ENCODE measurements around the gene RSPH3. TPM values are rescaled to one million over a fixed set of nuclear protein-coding genes. Genes with fewer than 3 reads are reported as not detected.

RSPH3 gene
- total and polyA plus RNA-seq, 4 donors, result 1.7 to 4.6 (median 3.3) TPM

- H3K4me1 ChIP-seq (ENCODE audit: control insufficient read depth in 4 of 4, insufficient read depth in 4 of 4, low read length in 3 of 4), result no peaks in the 10 kb centered on the region
- no peaks in the 10 kb centered on the region for H3K36me3 ChIP-seq (ENCODE audit: control insufficient read depth in 4 of 4, insufficient read depth in 3 of 4, low read depth in 1 of 4, low read length in 3 of 4)
- H3K4me3 ChIP-seq (ENCODE audit: low read depth in 1 of 3, low read length in 3 of 3), result no peak overlapping the region
- no peak overlapping the region for H3K27ac ChIP-seq (ENCODE audit: low read depth in 1 of 2, low read length in 2 of 2)
- DNase-seq (ENCODE audit: low spot score), result no peak
- no peaks in the 10 kb centered on the region for H3K27me3 ChIP-seq (ENCODE audit: control insufficient read depth in 4 of 4, insufficient read depth in 4 of 4, low read length in 3 of 4)
- no peaks in the 10 kb centered on the region for H3K9me3 ChIP-seq (ENCODE audit: control insufficient read depth in 4 of 4, low read length in 3 of 4)
- 91% methylated on average over 17 of the region's 17 CpGs for WGBS
- no peak overlapping the region for H3K9ac ChIP-seq (ENCODE audit: low read depth in 1 of 2, low read length in 2 of 2)
- TF ChIP-seq, protein P1, sequence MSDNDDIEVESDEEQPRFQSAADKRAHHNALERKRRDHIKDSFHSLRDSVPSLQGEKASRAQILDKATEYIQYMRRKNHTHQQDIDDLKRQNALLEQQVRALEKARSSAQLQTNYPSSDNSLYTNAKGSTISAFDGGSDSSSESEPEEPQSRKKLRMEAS (IDR thresholded peaks at IDR 0.05), result no peak
These were observed 35.9 kb upstream of the RSPH3 start for GRCh38 chr6:159035891-159036290.

- Histone ChIP-seq H3K27me3 (ENCODE audit: control insufficient read depth in 4 of 4, insufficient read depth in 4 of 4, low read length in 3 of 4) (no peaks in the 10 kb centered on the region), H3K4me1 (ENCODE audit: control insufficient read depth in 4 of 4, insufficient read depth in 4 of 4, low read length in 3 of 4) (no peaks in the 10 kb centered on the region), H3K27ac (ENCODE audit: low read depth in 1 of 2, low read length in 2 of 2) (no peak overlapping the region), H3K9ac (ENCODE audit: low read depth in 1 of 2, low read length in 2 of 2) (no peak overlapping the region), H3K9me3 (ENCODE audit: control insufficient read depth in 4 of 4, low read length in 3 of 4) (no peaks in the 10 kb centered on the region), H3K36me3 (ENCODE audit: control insufficient read depth in 4 of 4, insufficient read depth in 3 of 4, low read depth in 1 of 4, low read length in 3 of 4) (no peaks in the 10 kb centered on the region), H3K4me3 (ENCODE audit: low read depth in 1 of 3, low read length in 3 of 3) (no peak overlapping the region)
- TF ChIP-seq FOXA1 (IDR thresholded peaks at IDR 0.05) (no peak), GABPA (IDR thresholded peaks at IDR 0.05 in 1 of 2, conservative IDR thresholded peaks at IDR 0.05 in 1 of 2) (no peak)
- DNase-seq (ENCODE audit: low spot score), result no peak
- 84% methylated on average over 11 of the region's 11 CpGs for WGBS
These were observed 33.4 kb upstream of the RSPH3 start for GRCh38 chr6:159033160-159034049.

- Histone ChIP-seq H3K9me3 (ENCODE audit: control insufficient read depth in 4 of 4, low read length in 3 of 4) (no peaks in the 10 kb centered on the region), H3K4me3 (ENCODE audit: low read depth in 1 of 3, low read length in 3 of 3) (no peak overlapping the region), H3K9ac (ENCODE audit: low read depth in 1 of 2, low read length in 2 of 2) (no peak overlapping the region), H3K27me3 (ENCODE audit: control insufficient read depth in 4 of 4, insufficient read depth in 4 of 4, low read length in 3 of 4) (no peaks in the 10 kb centered on the region), H3K36me3 (ENCODE audit: control insufficient read depth in 4 of 4, insufficient read depth in 3 of 4, low read depth in 1 of 4, low read length in 3 of 4) (no peaks in the 10 kb centered on the region), H3K27ac (ENCODE audit: low read depth in 1 of 2, low read length in 2 of 2) (no peak overlapping the region), H3K4me1 (ENCODE audit: control insufficient read depth in 4 of 4, insufficient read depth in 4 of 4, low read length in 3 of 4) (no peaks in the 10 kb centered on the region)
- no peak for DNase-seq (ENCODE audit: low spot score)
- WGBS, result 75% methylated on average over 5 of the region's 5 CpGs
- no peak for TF ChIP-seq YY1 (IDR thresholded peaks at IDR 0.05)
- no peak for TF ChIP-seq HNF4G (IDR thresholded peaks at IDR 0.05)
- no peak for TF ChIP-seq SP1 (IDR thresholded peaks at IDR 0.05)
- TF ChIP-seq, protein P2, sequence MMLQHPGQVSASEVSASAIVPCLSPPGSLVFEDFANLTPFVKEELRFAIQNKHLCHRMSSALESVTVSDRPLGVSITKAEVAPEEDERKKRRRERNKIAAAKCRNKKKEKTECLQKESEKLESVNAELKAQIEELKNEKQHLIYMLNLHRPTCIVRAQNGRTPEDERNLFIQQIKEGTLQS (IDR thresholded peaks at IDR 0.05), result no peak
- TF ChIP-seq ZBTB33 (IDR thresholded peaks at IDR 0.05), result no peak
- TF ChIP-seq, protein P1 (IDR thresholded peaks at IDR 0.05), result no peak
- TF ChIP-seq TAF1 (conservative IDR thresholded peaks at IDR 0.05), result no peak
- TF ChIP-seq, protein P3, sequence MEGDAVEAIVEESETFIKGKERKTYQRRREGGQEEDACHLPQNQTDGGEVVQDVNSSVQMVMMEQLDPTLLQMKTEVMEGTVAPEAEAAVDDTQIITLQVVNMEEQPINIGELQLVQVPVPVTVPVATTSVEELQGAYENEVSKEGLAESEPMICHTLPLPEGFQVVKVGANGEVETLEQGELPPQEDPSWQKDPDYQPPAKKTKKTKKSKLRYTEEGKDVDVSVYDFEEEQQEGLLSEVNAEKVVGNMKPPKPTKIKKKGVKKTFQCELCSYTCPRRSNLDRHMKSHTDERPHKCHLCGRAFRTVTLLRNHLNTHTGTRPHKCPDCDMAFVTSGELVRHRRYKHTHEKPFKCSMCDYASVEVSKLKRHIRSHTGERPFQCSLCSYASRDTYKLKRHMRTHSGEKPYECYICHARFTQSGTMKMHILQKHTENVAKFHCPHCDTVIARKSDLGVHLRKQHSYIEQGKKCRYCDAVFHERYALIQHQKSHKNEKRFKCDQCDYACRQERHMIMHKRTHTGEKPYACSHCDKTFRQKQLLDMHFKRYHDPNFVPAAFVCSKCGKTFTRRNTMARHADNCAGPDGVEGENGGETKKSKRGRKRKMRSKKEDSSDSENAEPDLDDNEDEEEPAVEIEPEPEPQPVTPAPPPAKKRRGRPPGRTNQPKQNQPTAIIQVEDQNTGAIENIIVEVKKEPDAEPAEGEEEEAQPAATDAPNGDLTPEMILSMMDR (IDR thresholded peaks at IDR 0.05; ENCODE audit: low read depth, low read length, missing input control), result no peak
- TF ChIP-seq FOXA2 (IDR thresholded peaks at IDR 0.05), result no peak
- no peak for TF ChIP-seq EGR1 (IDR thresholded peaks at IDR 0.05; ENCODE audit: low read depth in 2 of 2)
- no peak for TF ChIP-seq GABPA (IDR thresholded peaks at IDR 0.05 in 1 of 2, conservative IDR thresholded peaks at IDR 0.05 in 1 of 2)
- no peak for TF ChIP-seq NR2F2 (IDR thresholded peaks at IDR 0.05)
- TF ChIP-seq JUND (IDR thresholded peaks at IDR 0.05), result no peak
- TF ChIP-seq, protein P4, sequence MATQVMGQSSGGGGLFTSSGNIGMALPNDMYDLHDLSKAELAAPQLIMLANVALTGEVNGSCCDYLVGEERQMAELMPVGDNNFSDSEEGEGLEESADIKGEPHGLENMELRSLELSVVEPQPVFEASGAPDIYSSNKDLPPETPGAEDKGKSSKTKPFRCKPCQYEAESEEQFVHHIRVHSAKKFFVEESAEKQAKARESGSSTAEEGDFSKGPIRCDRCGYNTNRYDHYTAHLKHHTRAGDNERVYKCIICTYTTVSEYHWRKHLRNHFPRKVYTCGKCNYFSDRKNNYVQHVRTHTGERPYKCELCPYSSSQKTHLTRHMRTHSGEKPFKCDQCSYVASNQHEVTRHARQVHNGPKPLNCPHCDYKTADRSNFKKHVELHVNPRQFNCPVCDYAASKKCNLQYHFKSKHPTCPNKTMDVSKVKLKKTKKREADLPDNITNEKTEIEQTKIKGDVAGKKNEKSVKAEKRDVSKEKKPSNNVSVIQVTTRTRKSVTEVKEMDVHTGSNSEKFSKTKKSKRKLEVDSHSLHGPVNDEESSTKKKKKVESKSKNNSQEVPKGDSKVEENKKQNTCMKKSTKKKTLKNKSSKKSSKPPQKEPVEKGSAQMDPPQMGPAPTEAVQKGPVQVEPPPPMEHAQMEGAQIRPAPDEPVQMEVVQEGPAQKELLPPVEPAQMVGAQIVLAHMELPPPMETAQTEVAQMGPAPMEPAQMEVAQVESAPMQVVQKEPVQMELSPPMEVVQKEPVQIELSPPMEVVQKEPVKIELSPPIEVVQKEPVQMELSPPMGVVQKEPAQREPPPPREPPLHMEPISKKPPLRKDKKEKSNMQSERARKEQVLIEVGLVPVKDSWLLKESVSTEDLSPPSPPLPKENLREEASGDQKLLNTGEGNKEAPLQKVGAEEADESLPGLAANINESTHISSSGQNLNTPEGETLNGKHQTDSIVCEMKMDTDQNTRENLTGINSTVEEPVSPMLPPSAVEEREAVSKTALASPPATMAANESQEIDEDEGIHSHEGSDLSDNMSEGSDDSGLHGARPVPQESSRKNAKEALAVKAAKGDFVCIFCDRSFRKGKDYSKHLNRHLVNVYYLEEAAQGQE (IDR thresholded peaks at IDR 0.05), result no peak
- no peak for TF ChIP-seq RAD21 (IDR thresholded peaks at IDR 0.05)
- TF ChIP-seq HNF4A (conservative IDR thresholded peaks at IDR 0.05), result no peak
- TF ChIP-seq RXRA (IDR thresholded peaks at IDR 0.05), result no peak
These were observed 31.8 kb upstream of the RSPH3 start for GRCh38 chr6:159031846-159032245.

All from liver (tissue), 9 donors.